ENCODE data around the gene KLF12. TPM values are rescaled to one million over a fixed set of nuclear protein-coding genes. Genes with fewer than 3 reads are reported as not detected.

KLF12 gene
- total RNA-seq, 1 donor from 2014 or later: 25.3 TPM

GRCh38 chr13:74103970-74104555 lies 30.1 kb downstream of the KLF12 start:
- Mint-ChIP-seq H3K27me3 (ENCODE audit: low read depth, unreplicated experiment) (no peaks in the 10 kb centered on the region), H3K27ac (ENCODE audit: unreplicated experiment) (no peak overlapping the region), H3K4me3 (ENCODE audit: unreplicated experiment) (no peak overlapping the region), H3K9me3 (ENCODE audit: unreplicated experiment) (peaks cover 9% of the 10 kb centered on the region), H3K36me3 (ENCODE audit: low read depth, unreplicated experiment) (no peaks in the 10 kb centered on the region), H3K4me1 (ENCODE audit: low read depth, unreplicated experiment) (peaks cover 3% of the 10 kb centered on the region)
- FAIRE-seq (peak; percentile 34), DNase-seq (ENCODE audit: low read depth) (no peak)
- Histone ChIP-seq H3K27me3 (ENCODE audit: insufficient read depth, low read length) (no peaks in the 10 kb centered on the region), H2AFZ (ENCODE audit: low read depth, low read length) (no peak overlapping the region), H3K4me1 (ENCODE audit: insufficient read depth, low read length) (no peaks in the 10 kb centered on the region), H3K36me3 (ENCODE audit: insufficient read depth, low read length) (no peaks in the 10 kb centered on the region), H3K9me3 (ENCODE audit: insufficient read depth, low read depth, low read length) (peaks cover 2% of the 10 kb centered on the region), H3K27ac (ENCODE audit: low read depth, low read length) (no peak overlapping the region), H3K4me3 (ENCODE audit: insufficient read depth, low read depth, low read length) (no peak overlapping the region), H3K79me2 (ENCODE audit: insufficient read depth, low read length) (peaks cover 95% of the 10 kb centered on the region), H3K9ac (ENCODE audit: low read length) (no peak overlapping the region), H4K20me1 (ENCODE audit: insufficient read depth, low read length) (peaks cover 69% of the 10 kb centered on the region), H3K4me2 (ENCODE audit: low read length) (no peak overlapping the region)
- TF ChIP-seq CTCF (IDR thresholded peaks at IDR 0.05; ENCODE audit: insufficient read depth, low read depth, low read length) (no peak), EZH2 (IDR thresholded peaks at IDR 0.05; ENCODE audit: insufficient read depth, low read length) (no peak)

GRCh38 chr13:74103196-74103595 lies 31.0 kb downstream of the KLF12 start:
- H3K4me3 Mint-ChIP-seq (ENCODE audit: unreplicated experiment): no peak overlapping the region
- Histone ChIP-seq H3K79me2 (ENCODE audit: insufficient read depth, low read length) (peaks cover 97% of the 10 kb centered on the region), H3K27me3 (ENCODE audit: insufficient read depth, low read length) (no peaks in the 10 kb centered on the region), H3K27ac (ENCODE audit: low read depth, low read length) (no peak overlapping the region), H3K4me3 (ENCODE audit: insufficient read depth, low read depth, low read length) (no peak overlapping the region), H3K9ac (ENCODE audit: low read length) (no peak overlapping the region), H2AFZ (ENCODE audit: low read depth, low read length) (no peak overlapping the region), H4K20me1 (ENCODE audit: insufficient read depth, low read length) (peaks cover 77% of the 10 kb centered on the region), H3K4me2 (ENCODE audit: low read length) (no peak overlapping the region), H3K4me1 (ENCODE audit: insufficient read depth, low read length) (no peaks in the 10 kb centered on the region), H3K9me3 (ENCODE audit: insufficient read depth, low read depth, low read length) (peaks cover 2% of the 10 kb centered on the region), H3K36me3 (ENCODE audit: insufficient read depth, low read length) (no peaks in the 10 kb centered on the region)
- H3K27ac Mint-ChIP-seq (ENCODE audit: unreplicated experiment): no peak overlapping the region
- no peaks in the 10 kb centered on the region for H3K36me3 Mint-ChIP-seq (ENCODE audit: low read depth, unreplicated experiment)
- peaks cover 3% of the 10 kb centered on the region for H3K4me1 Mint-ChIP-seq (ENCODE audit: low read depth, unreplicated experiment)
- H3K27me3 Mint-ChIP-seq (ENCODE audit: low read depth, unreplicated experiment): no peaks in the 10 kb centered on the region
- H3K9me3 Mint-ChIP-seq (ENCODE audit: unreplicated experiment): peaks cover 9% of the 10 kb centered on the region
- no peak for DNase-seq (ENCODE audit: low read depth)
- FAIRE-seq: no peak
- TF ChIP-seq EZH2 (IDR thresholded peaks at IDR 0.05; ENCODE audit: insufficient read depth, low read length) (no peak), CTCF (IDR thresholded peaks at IDR 0.05; ENCODE audit: insufficient read depth, low read depth, low read length) (no peak)

- no peak overlapping the region for H3K4me3 ChIP-seq (ENCODE audit: insufficient read depth, low read depth, low read length)
- H3K36me3 ChIP-seq (ENCODE audit: insufficient read depth, low read length): no peaks in the 10 kb centered on the region
- Mint-ChIP-seq H3K27ac (ENCODE audit: unreplicated experiment) (no peak overlapping the region), H3K9me3 (ENCODE audit: unreplicated experiment) (peaks cover 9% of the 10 kb centered on the region), H3K4me1 (ENCODE audit: low read depth, unreplicated experiment) (peaks cover 3% of the 10 kb centered on the region), H3K27me3 (ENCODE audit: low read depth, unreplicated experiment) (no peaks in the 10 kb centered on the region), H3K36me3 (ENCODE audit: low read depth, unreplicated experiment) (no peaks in the 10 kb centered on the region), H3K4me3 (ENCODE audit: unreplicated experiment) (no peak overlapping the region)
- no peak overlapping the region for H2AFZ ChIP-seq (ENCODE audit: low read depth, low read length)
- H3K9me3 ChIP-seq (ENCODE audit: insufficient read depth, low read depth, low read length): peaks cover 2% of the 10 kb centered on the region
- no peak for DNase-seq (ENCODE audit: low read depth)
- FAIRE-seq: no peak
- H3K27me3 ChIP-seq (ENCODE audit: insufficient read depth, low read length): no peaks in the 10 kb centered on the region
- peaks cover 82% of the 10 kb centered on the region for H4K20me1 ChIP-seq (ENCODE audit: insufficient read depth, low read length)
- H3K9ac ChIP-seq (ENCODE audit: low read length): no peak overlapping the region
- H3K4me2 ChIP-seq (ENCODE audit: low read length): no peak overlapping the region
- no peak overlapping the region for H3K27ac ChIP-seq (ENCODE audit: low read depth, low read length)
- TF ChIP-seq CTCF (IDR thresholded peaks at IDR 0.05; ENCODE audit: insufficient read depth, low read depth, low read length): no peak
- no peak for TF ChIP-seq EZH2 (IDR thresholded peaks at IDR 0.05; ENCODE audit: insufficient read depth, low read length)
- H3K79me2 ChIP-seq (ENCODE audit: insufficient read depth, low read length): peaks cover 97% of the 10 kb centered on the region
- no peaks in the 10 kb centered on the region for H3K4me1 ChIP-seq (ENCODE audit: insufficient read depth, low read length)
Measured at GRCh38 chr13:74102691-74103090, 31.5 kb downstream of the KLF12 start.
